OCI-LY3 (cell line): ENCODE results near the gene AATK.

ENCODE experiments used
- CTCF ChIP-seq: fragments of 200-600, 300-600 bp; sonication (generic); IDR thresholded peaks from 2 replicates; pipeline ENCODE4 v1.5.1; 2014; ENCODE audit warnings: antibody characterized with exemption, low read length, low read depth
- EZH2phosphoT487 ChIP-seq: fragments of 200-600 bp; shearing (Covaris generic); IDR thresholded peaks from 2 replicates; pipeline ENCODE4 v1.6.1; 2018; ENCODE audit warnings: antibody characterized with exemption, mixed run types, low read depth

DNA sequence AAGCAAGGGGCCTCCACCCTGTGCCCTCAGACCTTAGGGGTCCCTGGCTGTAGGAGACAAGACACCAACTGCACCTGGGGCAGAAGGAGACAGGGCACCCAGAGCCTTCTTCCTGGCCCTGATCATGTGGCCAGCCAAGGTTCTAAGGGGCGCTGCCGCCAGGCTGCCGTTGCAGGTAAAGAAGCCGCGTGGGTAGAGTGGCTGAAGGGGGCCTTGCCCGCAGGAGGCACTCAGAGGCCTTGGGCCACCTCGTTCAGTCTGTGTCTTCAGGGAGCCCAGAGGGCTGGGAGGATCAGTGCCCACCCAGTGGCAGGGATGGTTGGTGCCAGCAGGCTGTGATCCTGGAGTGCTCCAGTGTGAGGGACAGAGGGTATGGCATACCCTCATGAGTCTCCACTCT is 1.6 kb upstream of the AATK start:
- TF ChIP-seq CTCF (no peak), EZH2phosphoT487 (no peak)
